NB4 (cell line): ENCODE data around the gene BCL6.

Source experiments
- MYC ChIP-seq: IDR thresholded peaks from 2 replicates; pipeline ENCODE4 v1.6.1; 2011; ENCODE audit warnings: low read depth, low read length
- POLR2A ChIP-seq: IDR thresholded peaks from 2 replicates; pipeline ENCODE4 v1.6.1; 2011; ENCODE audit warnings: mild to moderate bottlenecking; ENCODE audit not compliant: insufficient read length; ENCODE audit errors: extremely low read depth
- TF ChIP-seq, protein P1 (sequence below): IDR thresholded peaks from 2 replicates; pipeline ENCODE4 v1.6.1; 2011; ENCODE audit warnings: low read depth, low read length
- TF ChIP-seq, protein P2 (sequence below): IDR thresholded peaks from one replicate; pipeline ENCODE4 v1.5.1; 2012; ENCODE audit warnings: low read depth, low read length

DNA sequence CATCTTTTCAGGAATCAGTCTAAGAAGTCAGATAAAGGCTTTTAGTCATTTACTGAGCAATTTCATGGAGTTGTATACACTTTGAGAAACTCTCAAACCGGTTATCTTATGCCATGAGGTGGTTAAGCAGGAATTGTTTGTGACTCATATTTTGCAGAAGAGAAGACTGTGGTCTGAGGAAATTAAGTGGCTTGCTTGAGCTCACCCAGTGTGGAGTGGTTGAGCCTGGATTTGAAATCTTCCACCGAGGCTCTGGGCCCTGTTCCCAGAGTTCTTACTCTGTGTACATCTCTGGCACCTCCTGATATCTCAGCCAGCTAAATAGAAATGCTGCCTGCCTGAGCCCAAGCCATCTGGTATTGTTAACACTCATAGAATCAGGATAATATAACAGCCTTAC, 37.8 kb upstream of the BCL6 start:
- TF ChIP-seq, protein P1, sequence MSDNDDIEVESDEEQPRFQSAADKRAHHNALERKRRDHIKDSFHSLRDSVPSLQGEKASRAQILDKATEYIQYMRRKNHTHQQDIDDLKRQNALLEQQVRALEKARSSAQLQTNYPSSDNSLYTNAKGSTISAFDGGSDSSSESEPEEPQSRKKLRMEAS, result no peak
- TF ChIP-seq POLR2A (no peak), MYC (no peak)
- TF ChIP-seq, protein P2, sequence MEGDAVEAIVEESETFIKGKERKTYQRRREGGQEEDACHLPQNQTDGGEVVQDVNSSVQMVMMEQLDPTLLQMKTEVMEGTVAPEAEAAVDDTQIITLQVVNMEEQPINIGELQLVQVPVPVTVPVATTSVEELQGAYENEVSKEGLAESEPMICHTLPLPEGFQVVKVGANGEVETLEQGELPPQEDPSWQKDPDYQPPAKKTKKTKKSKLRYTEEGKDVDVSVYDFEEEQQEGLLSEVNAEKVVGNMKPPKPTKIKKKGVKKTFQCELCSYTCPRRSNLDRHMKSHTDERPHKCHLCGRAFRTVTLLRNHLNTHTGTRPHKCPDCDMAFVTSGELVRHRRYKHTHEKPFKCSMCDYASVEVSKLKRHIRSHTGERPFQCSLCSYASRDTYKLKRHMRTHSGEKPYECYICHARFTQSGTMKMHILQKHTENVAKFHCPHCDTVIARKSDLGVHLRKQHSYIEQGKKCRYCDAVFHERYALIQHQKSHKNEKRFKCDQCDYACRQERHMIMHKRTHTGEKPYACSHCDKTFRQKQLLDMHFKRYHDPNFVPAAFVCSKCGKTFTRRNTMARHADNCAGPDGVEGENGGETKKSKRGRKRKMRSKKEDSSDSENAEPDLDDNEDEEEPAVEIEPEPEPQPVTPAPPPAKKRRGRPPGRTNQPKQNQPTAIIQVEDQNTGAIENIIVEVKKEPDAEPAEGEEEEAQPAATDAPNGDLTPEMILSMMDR, result no peak
